PC-3 (cell line): ENCODE data around the gene CNIH2. TPM values are rescaled to one million over a fixed set of nuclear protein-coding genes. Genes with fewer than 3 reads are reported as not detected.

Experiments used
- ATAC-seq: fragments of 200-7000 bp; cut with Tn5 transposase; 2 replicates; pipeline ENCODE4 v1.9.1; 2020; ENCODE audit warnings: mild to moderate bottlenecking, moderate library complexity
- BruUV-seq: library from RNA; stranded (reverse); fragments of 400-500 nt; replicated peaks from 2 replicates; lab custom pipeline; 2021; lab: Mats Ljungman, UMichigan
- CTCF ChIA-PET: fragments of 300-600 bp; sonication (Branson Sonifier 250); formaldehyde crosslinking; loops from one replicate; lab custom pipeline; 2022; ENCODE audit warnings: antibody characterized with exemption; lab: Charles Lee
- POLR2A ChIA-PET: fragments of 300-600 bp; sonication (Branson Sonifier 250); formaldehyde crosslinking; loops from one replicate; lab custom pipeline; 2022; ENCODE audit warnings: antibody characterized with exemption; ENCODE audit not compliant: unreplicated experiment; lab: Charles Lee
- DNase-seq: peaks from one replicate; pipeline ENCODE4 v3.0.0-alpha.2; 2015
- H2AFZ ChIP-seq: fragments of 300-600 bp; sonication (generic); 2 replicates; pipeline ENCODE4 v1.6.0; 2016; ENCODE audit warnings: antibody characterized with exemption, low read length
- H3F3A ChIP-seq: fragments of 300-600 bp; sonication (generic); one replicate; pipeline ENCODE4 v1.6.0; 2017; ENCODE audit warnings: antibody characterized with exemption, low read length, control low read depth, mild to moderate bottlenecking; ENCODE audit not compliant: unreplicated experiment
- H3K27ac ChIP-seq: fragments of 300-600 bp; sonication (generic); 2 replicates; pipeline ENCODE4 v1.5.1; 2016; ENCODE audit warnings: mild to moderate bottlenecking, low read length
- H3K27me3 ChIP-seq: fragments of 300-600 bp; sonication (generic); 2 replicates; pipeline ENCODE4 v1.6.1; 2016; ENCODE audit warnings: low read length, mixed read lengths
- H3K36me3 ChIP-seq: fragments of 300-600 bp; sonication (generic); 2 replicates; pipeline ENCODE4 v1.6.1; 2016; ENCODE audit warnings: low read depth, mixed run types, low read length, mixed read lengths
- H3K4me1 ChIP-seq: fragments of 300-600 bp; sonication (generic); 2 replicates; pipeline ENCODE4 v1.5.1; 2016; ENCODE audit warnings: low read length; ENCODE audit not compliant: insufficient read depth
- H3K4me2 ChIP-seq: fragments of 300-600 bp; sonication (generic); 2 replicates; pipeline ENCODE4 v1.6.0; 2016; ENCODE audit warnings: low read length
- H3K4me3 ChIP-seq: fragments of 300-600 bp; sonication (generic); 2 replicates; pipeline ENCODE4 v1.5.1; 2016; ENCODE audit warnings: mild to moderate bottlenecking, low read length, mixed read lengths
- H3K79me2 ChIP-seq: fragments of 300-600 bp; sonication (generic); 2 replicates; pipeline ENCODE4 v1.6.1; 2017; ENCODE audit warnings: low read length, mixed read lengths
- H3K9ac ChIP-seq: fragments of 300-600 bp; sonication (generic); 2 replicates; pipeline ENCODE4 v1.6.0; 2016; ENCODE audit warnings: mild to moderate bottlenecking, low read length
- H3K9me2 ChIP-seq: fragments of 300-600 bp; sonication (generic); replicated peaks from 2 replicates; pipeline ENCODE4 v1.6.1; 2016; ENCODE audit warnings: mixed run types, low read length, mixed read lengths
- H3K9me3 ChIP-seq: fragments of 300-600 bp; sonication (generic); 2 replicates; pipeline ENCODE4 v1.6.1; 2016; ENCODE audit warnings: low read length, mixed read lengths
- H4K20me1 ChIP-seq: fragments of 300-600 bp; sonication (generic); 2 replicates; pipeline ENCODE4 v1.6.1; 2016; ENCODE audit warnings: low read length, mixed read lengths
- CTCF ChIP-seq: fragments of 300-600 bp; sonication (generic); conservative IDR thresholded peaks from 2 replicates; pipeline ENCODE4 v1.5.1; 2017; ENCODE audit warnings: antibody characterized with exemption, low read depth, mild to moderate bottlenecking, low read length
- EZH2 ChIP-seq: fragments of 300-600 bp; sonication (generic); IDR thresholded peaks from one replicate; pipeline ENCODE4 v1.6.1; 2017; ENCODE audit warnings: antibody characterized with exemption, mild to moderate bottlenecking, low read length; ENCODE audit not compliant: unreplicated experiment
- EZH2phosphoT487 ChIP-seq: fragments of 300-600 bp; sonication (generic); IDR thresholded peaks from 2 replicates; pipeline ENCODE4 v1.6.1; 2018; ENCODE audit warnings: mild to moderate bottlenecking, antibody characterized with exemption, low read length, borderline replicate concordance
- intact Hi-C: fragments of 100-400 bp; cut with micrococcal nuclease; formaldehyde crosslinking; loops from 2 replicates; pipeline ENCODE4 v1.9.0; 2023
- total RNA-seq: library from RNA; depleted of rRNA; stranded (reverse); fragments of >200 nt; gene quantifications from 2 replicates; pipeline ENCODE4 v1.2.3, GENCODE V29; 2014

CNIH2 gene
- total RNA-seq, 1 experiment from 2014 or later: 2.2 TPM

- H3K36me3 ChIP-seq: no peaks in the 10 kb centered on the region
- no TSS peak for BruUV-seq
- no peak overlapping the region for H2AFZ ChIP-seq
- H3K9ac ChIP-seq: no peak overlapping the region
- intact Hi-C loops: no loop called here
- no peaks in the 10 kb centered on the region for H3F3A ChIP-seq
- H3K4me2 ChIP-seq: peak overlapping the region; percentile 97
- no peaks in the 10 kb centered on the region for H4K20me1 ChIP-seq
- peak overlapping the region; percentile 90 for H3K4me3 ChIP-seq
- H3K4me1 ChIP-seq: peaks cover 18% of the 10 kb centered on the region
- H3K79me2 ChIP-seq: peaks cover 23% of the 10 kb centered on the region
- H3K9me2 ChIP-seq: no peaks in the 10 kb centered on the region
- ChIA-PET POLR2A (no interaction called here), CTCF (no interaction called here)
- H3K9me3 ChIP-seq: no peaks in the 10 kb centered on the region
- peaks cover 6% of the 10 kb centered on the region for H3K27me3 ChIP-seq
- ATAC-seq: no peak
- DNase-seq: no peak
- H3K27ac ChIP-seq: no peak overlapping the region
- TF ChIP-seq EZH2phosphoT487 (no peak), CTCF (no peak), EZH2 (no peak)
Measured at GRCh38 chr11:66287211-66287888, 9.4 kb downstream of the CNIH2 start.

GRCh38 chr11:66287889-66288670 lies 10.1 kb downstream of the CNIH2 start:
- peaks cover 23% of the 10 kb centered on the region for H3K79me2 ChIP-seq
- H3K4me3 ChIP-seq: peak overlapping the region; percentile 90
- POLR2A ChIA-PET: interaction anchor here (0.6 to 1.6 kb wide), 3 partner anchors 9 to 48 kb away, joined by 8 to 13 read pairs (median 11); partner anchors contain the start of gene RIN1
- ATAC-seq: no peak
- H2AFZ ChIP-seq: peak overlapping the region; percentile 78
- no peaks in the 10 kb centered on the region for H3K9me3 ChIP-seq
- no peaks in the 10 kb centered on the region for H3K9me2 ChIP-seq
- H3F3A ChIP-seq: no peaks in the 10 kb centered on the region
- peak overlapping the region; percentile 97 for H3K4me2 ChIP-seq
- H3K27me3 ChIP-seq: peaks cover 12% of the 10 kb centered on the region
- CTCF ChIA-PET: interaction anchor here (1.1 kb wide), 1 partner anchor 48 kb away, joined by 5 read pairs; the partner anchor contains the start of gene RIN1
- TF ChIP-seq EZH2 (no peak), CTCF (no peak), EZH2phosphoT487 (no peak)
- DNase-seq: peak; percentile 25
- intact Hi-C loops: no loop called here
- no peaks in the 10 kb centered on the region for H4K20me1 ChIP-seq
- peak overlapping the region; percentile 94 for H3K9ac ChIP-seq
- peaks cover 18% of the 10 kb centered on the region for H3K4me1 ChIP-seq
- TSS peak; percentile 55 for BruUV-seq
- peak overlapping the region; percentile 70 for H3K27ac ChIP-seq
- no peaks in the 10 kb centered on the region for H3K36me3 ChIP-seq
